HG03571 (cell line): ENCODE data around the gene ANKFN1.

ENCODE experiments used
- ATAC-seq: cut with Tn5 transposase; IDR thresholded peaks from one replicate; pipeline ENCODE4 v1.9.1; 2021; ENCODE audit not compliant: unreplicated experiment

Gene ANKFN1

GRCh38 chr17:56434610-56435009 is 281.3 kb downstream of the ANKFN1 start:
- no peak for ATAC-seq

- ATAC-seq, result no peak
Observed at GRCh38 chr17:56436142-56436541, 282.9 kb downstream of the ANKFN1 start.

GRCh38 chr17:56440419-56440818 is 287.1 kb downstream of the ANKFN1 start:
- no peak for ATAC-seq

- no peak for ATAC-seq
Observed at GRCh38 chr17:56441308-56441707, 288.0 kb downstream of the ANKFN1 start.

- ATAC-seq, result no peak
Observed at GRCh38 chr17:56445692-56446411, 292.6 kb downstream of the ANKFN1 start.

GRCh38 chr17:56447171-56447570 is 293.9 kb downstream of the ANKFN1 start:
- no peak for ATAC-seq

- no peak for ATAC-seq
Observed at GRCh38 chr17:56448371-56448770, 295.1 kb downstream of the ANKFN1 start.

GRCh38 chr17:56449176-56449575 is 295.9 kb downstream of the ANKFN1 start:
- ATAC-seq, result no peak

- ATAC-seq, result no peak
Observed at GRCh38 chr17:56451629-56452028, 298.4 kb downstream of the ANKFN1 start.

- ATAC-seq, result no peak
Observed at GRCh38 chr17:56452461-56452860, 299.2 kb downstream of the ANKFN1 start.

GRCh38 chr17:56457501-56457900 is 304.2 kb downstream of the ANKFN1 start:
- ATAC-seq, result no peak

- ATAC-seq, result no peak
Observed at GRCh38 chr17:56465886-56466285, 312.6 kb downstream of the ANKFN1 start.

- no peak for ATAC-seq
Observed at GRCh38 chr17:56468840-56469239, 315.6 kb downstream of the ANKFN1 start.

- no peak for ATAC-seq
Observed at GRCh38 chr17:56471696-56472095, 318.4 kb downstream of the ANKFN1 start.

- ATAC-seq, result no peak
Observed at GRCh38 chr17:56475116-56475515, 321.8 kb downstream of the ANKFN1 start.

- no peak for ATAC-seq
Observed at GRCh38 chr17:56478836-56479447, 325.7 kb downstream of the ANKFN1 start.

- no peak for ATAC-seq
Observed at GRCh38 chr17:56480501-56480900, 327.2 kb downstream of the ANKFN1 start.

GRCh38 chr17:56481659-56482058 is 328.4 kb downstream of the ANKFN1 start:
- ATAC-seq, result no peak

GRCh38 chr17:56482229-56482628 is 329.0 kb downstream of the ANKFN1 start:
- ATAC-seq, result no peak

- no peak for ATAC-seq
Observed at GRCh38 chr17:56486732-56487131, 333.5 kb downstream of the ANKFN1 start.

GRCh38 chr17:56488800-56489199 is 335.5 kb downstream of the ANKFN1 start:
- no peak for ATAC-seq

GRCh38 chr17:56489980-56490379 is 336.7 kb downstream of the ANKFN1 start:
- no peak for ATAC-seq

GRCh38 chr17:56495556-56495955 is 342.3 kb downstream of the ANKFN1 start:
- no peak for ATAC-seq
